ENCODE data around the gene STKLD1. TPM values are rescaled to one million over a fixed set of nuclear protein-coding genes. Genes with fewer than 3 reads are reported as not detected.

The STKLD1 gene
- total RNA-seq, 1 donor, result 0.72 TPM

DNA sequence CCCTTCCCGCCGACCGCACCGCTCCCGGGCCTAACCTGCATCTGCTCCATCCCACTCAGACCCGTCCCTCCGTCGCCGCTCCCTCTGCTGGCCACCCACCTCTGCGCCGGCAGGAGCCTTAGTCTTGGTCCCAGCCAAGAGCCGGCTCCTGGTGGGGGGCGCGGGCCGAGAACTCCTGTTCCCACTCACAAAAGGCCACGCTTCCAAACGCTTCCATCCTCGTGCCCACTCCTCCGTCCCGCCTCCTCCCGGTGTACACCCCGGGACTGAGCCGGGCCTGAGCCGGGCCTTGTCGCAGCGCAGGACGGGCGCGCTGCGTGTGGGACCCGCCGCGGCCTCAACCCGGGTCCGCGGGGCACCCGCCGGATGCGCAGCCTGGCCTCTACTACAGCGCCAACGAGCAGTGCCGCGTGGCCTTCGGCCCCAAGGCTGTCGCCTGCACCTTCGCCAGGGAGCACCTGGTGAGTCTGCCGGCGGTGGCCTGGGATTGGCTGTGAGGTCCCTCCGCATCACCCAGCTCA, 53.5 kb downstream of the STKLD1 start:
- H2AFZ ChIP-seq (ENCODE audit: low read length), result no peak overlapping the region
- no peaks in the 10 kb centered on the region for H3K36me3 ChIP-seq (ENCODE audit: insufficient read depth, low read length)
- no peaks in the 10 kb centered on the region for H4K20me1 ChIP-seq (ENCODE audit: insufficient read depth, low read length)
- DNase-seq (ENCODE audit: insufficient read length, low spot score, missing footprints), result peak; percentile 97
- no peaks in the 10 kb centered on the region for H3K79me2 ChIP-seq (ENCODE audit: insufficient read depth, low read length)
- no peaks in the 10 kb centered on the region for H3K9me3 ChIP-seq (ENCODE audit: low read depth, low read length)
- peak; percentile 25 for TF ChIP-seq CTCF (IDR thresholded peaks at IDR 0.05; ENCODE audit: extremely low read depth, low read depth, low read length)
- H3K27me3 ChIP-seq (ENCODE audit: insufficient read depth, low read length), result peaks cover 17% of the 10 kb centered on the region
- H3K27ac ChIP-seq (ENCODE audit: low read depth, low read length), result no peak overlapping the region
- no peak overlapping the region for H3K4me2 ChIP-seq (ENCODE audit: insufficient read depth, low read length)
- H3K4me3 ChIP-seq (ENCODE audit: insufficient read depth, low read length), result no peak overlapping the region
- no peaks in the 10 kb centered on the region for H3K4me1 ChIP-seq (ENCODE audit: insufficient read depth, low read length)

DNA sequence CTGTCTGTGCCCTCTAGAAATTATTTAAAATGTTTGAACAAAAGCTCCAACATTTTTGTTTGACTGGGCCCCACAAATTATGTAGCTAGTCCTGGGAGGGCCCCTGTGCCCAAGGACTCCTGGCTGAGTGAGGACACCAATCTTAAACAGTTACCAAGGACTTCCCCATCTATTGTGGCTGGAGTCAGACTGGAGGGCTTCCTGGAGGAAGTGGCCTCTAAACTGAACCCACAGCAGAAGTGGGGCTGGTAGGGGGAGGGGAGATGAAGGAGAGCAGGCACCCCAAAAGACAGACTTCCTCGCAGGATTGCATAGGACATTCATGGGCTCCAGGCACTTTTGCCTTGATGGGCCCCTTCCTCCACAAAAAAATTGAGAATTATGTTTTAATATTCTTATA, 54.1 kb downstream of the STKLD1 start:
- DNase-seq (ENCODE audit: insufficient read length, low spot score, missing footprints), result peak; percentile 34
- Histone ChIP-seq H3K9me3 (ENCODE audit: low read depth, low read length) (no peaks in the 10 kb centered on the region), H3K4me2 (ENCODE audit: insufficient read depth, low read length) (no peak overlapping the region), H4K20me1 (ENCODE audit: insufficient read depth, low read length) (no peaks in the 10 kb centered on the region), H3K4me1 (ENCODE audit: insufficient read depth, low read length) (no peaks in the 10 kb centered on the region), H3K27me3 (ENCODE audit: insufficient read depth, low read length) (peaks cover 17% of the 10 kb centered on the region), H3K4me3 (ENCODE audit: insufficient read depth, low read length) (no peak overlapping the region), H3K27ac (ENCODE audit: low read depth, low read length) (no peak overlapping the region), H3K79me2 (ENCODE audit: insufficient read depth, low read length) (no peaks in the 10 kb centered on the region), H2AFZ (ENCODE audit: low read length) (no peak overlapping the region), H3K36me3 (ENCODE audit: insufficient read depth, low read length) (no peaks in the 10 kb centered on the region)
- no peak for TF ChIP-seq CTCF (IDR thresholded peaks at IDR 0.05; ENCODE audit: extremely low read depth, low read depth, low read length)

GRCh38 chr9:133433351-133433843, 57.2 kb downstream of the STKLD1 start:
- H3K27ac ChIP-seq (ENCODE audit: low read depth, low read length), result no peak overlapping the region
- H3K4me1 ChIP-seq (ENCODE audit: insufficient read depth, low read length), result no peaks in the 10 kb centered on the region
- H2AFZ ChIP-seq (ENCODE audit: low read length), result no peak overlapping the region
- no peaks in the 10 kb centered on the region for H3K79me2 ChIP-seq (ENCODE audit: insufficient read depth, low read length)
- no peak overlapping the region for H3K4me2 ChIP-seq (ENCODE audit: insufficient read depth, low read length)
- peak; percentile 76 for DNase-seq (ENCODE audit: insufficient read length, low spot score, missing footprints)
- no peak for TF ChIP-seq CTCF (IDR thresholded peaks at IDR 0.05; ENCODE audit: extremely low read depth, low read depth, low read length)
- no peaks in the 10 kb centered on the region for H3K9me3 ChIP-seq (ENCODE audit: low read depth, low read length)
- no peaks in the 10 kb centered on the region for H4K20me1 ChIP-seq (ENCODE audit: insufficient read depth, low read length)
- no peak overlapping the region for H3K4me3 ChIP-seq (ENCODE audit: insufficient read depth, low read length)
- H3K36me3 ChIP-seq (ENCODE audit: insufficient read depth, low read length), result no peaks in the 10 kb centered on the region
- H3K27me3 ChIP-seq (ENCODE audit: insufficient read depth, low read length), result peaks cover 4% of the 10 kb centered on the region

- no peak overlapping the region for H3K4me3 ChIP-seq (ENCODE audit: insufficient read depth, low read length)
- H3K4me1 ChIP-seq (ENCODE audit: insufficient read depth, low read length), result no peaks in the 10 kb centered on the region
- H3K27ac ChIP-seq (ENCODE audit: low read depth, low read length), result no peak overlapping the region
- H3K79me2 ChIP-seq (ENCODE audit: insufficient read depth, low read length), result no peaks in the 10 kb centered on the region
- H3K9me3 ChIP-seq (ENCODE audit: low read depth, low read length), result no peaks in the 10 kb centered on the region
- H3K36me3 ChIP-seq (ENCODE audit: insufficient read depth, low read length), result no peaks in the 10 kb centered on the region
- H4K20me1 ChIP-seq (ENCODE audit: insufficient read depth, low read length), result no peaks in the 10 kb centered on the region
- H3K4me2 ChIP-seq (ENCODE audit: insufficient read depth, low read length), result no peak overlapping the region
- no peak for TF ChIP-seq CTCF (IDR thresholded peaks at IDR 0.05; ENCODE audit: extremely low read depth, low read depth, low read length)
- H2AFZ ChIP-seq (ENCODE audit: low read length), result no peak overlapping the region
- DNase-seq (ENCODE audit: insufficient read length, low spot score, missing footprints), result no peak
- no peaks in the 10 kb centered on the region for H3K27me3 ChIP-seq (ENCODE audit: insufficient read depth, low read length)
These were observed 60.5 kb downstream of the STKLD1 start for GRCh38 chr9:133436681-133437080.
